Thyroid gland (tissue), 4 donors: ENCODE measurements around the gene COPS2. TPM values are rescaled to one million over a fixed set of nuclear protein-coding genes. Genes with fewer than 3 reads are reported as not detected.

Experiments used
- DNase-seq, 2 donors: peaks; one replicate each; pipeline ENCODE4 v3.0.0-alpha.2; 2019
- H3K27ac ChIP-seq, 3 donors: fragments of 200-600 bp; sonication (generic); 1 replicate in 2 of 3; 2 replicates in 1 of 3; pipeline ENCODE4 v1.5.1; 2016 to 2019; ENCODE audit warnings: mild to moderate bottlenecking in 1 of 3, moderate library complexity in 1 of 3
- H3K27me3 ChIP-seq: fragments of 200-600 bp; sonication (generic); one replicate; pipeline ENCODE4 v1.5.1; 2019
- H3K36me3 ChIP-seq, 2 donors: fragments of 200-600 bp; sonication (generic); one replicate each; pipeline ENCODE4 v1.5.1; 2016 to 2019
- H3K4me1 ChIP-seq, 2 donors: fragments of 200-600 bp; sonication (generic); one replicate each; pipeline ENCODE4 v1.5.1; 2017 to 2019
- H3K4me3 ChIP-seq, 3 donors: fragments of 200-600 bp; sonication (generic); replicated peaks in 1 of 3; 1 replicate in 2 of 3; 2 replicates in 1 of 3; pipeline ENCODE4 v1.5.1; 2016; ENCODE audit warnings: mild to moderate bottlenecking in 1 of 3
- H3K9me3 ChIP-seq: fragments of 200-600 bp; sonication (generic); one replicate; pipeline ENCODE4 v1.5.1; 2017
- CTCF ChIP-seq, 6 experiments: fragments of 200-600 bp in 3 of 6; fragments of 450-650 bp in 3 of 6; sonication (generic) in 3 of 6; IDR thresholded peaks; one replicate each; pipeline ENCODE4 v1.5.1; 2016 to 2019; ENCODE audit warnings: antibody characterized with exemption in 6 of 6, mild to moderate bottlenecking in 2 of 6, inconsistent platforms in 1 of 6, moderate library complexity in 1 of 6
- POLR2A ChIP-seq, 2 donors: fragments of 450-650 bp; IDR thresholded peaks; one replicate each; pipeline ENCODE4 v1.6.1; 2017; ENCODE audit warnings: antibody characterized with exemption in 2 of 2, mild to moderate bottlenecking in 2 of 2, moderate library complexity in 1 of 2
- WGBS, 2 donors: methylation state at CpG; one replicate each; pipeline ENCODE4 v1.1.5; 2017; 5-methylcytosine and 5-hydroxymethylcytosine counted together
- intact Hi-C: fragments of 100-400 bp; cut with DNase I; formaldehyde crosslinking; loops from one replicate; pipeline ENCODE4 v1.15.1; 2023
- total RNA-seq, 4 donors: library from RNA; depleted of rRNA; stranded (reverse); fragments of >200 nt; gene quantifications; one replicate each; pipeline ENCODE4 v1.2.3, GENCODE V29; 2016

The COPS2 gene
- total RNA-seq, 4 donors from 2014 or later, result 52.4 to 80.0 (median 61.3) TPM

- Histone ChIP-seq H3K4me3 (no peak overlapping the region), H3K27ac (no peak overlapping the region), H3K36me3 (peaks cover 4 to 7% of the 10 kb centered on the region in 2 donors), H3K27me3 (no peaks in the 10 kb centered on the region), H3K9me3 (no peaks in the 10 kb centered on the region), H3K4me1 (no peaks in the 10 kb centered on the region)
- intact Hi-C loops, result no loop called here
- no peak for TF ChIP-seq POLR2A (IDR thresholded peaks at IDR 0.05)
- TF ChIP-seq CTCF (IDR thresholded peaks at IDR 0.05), result no peak
- WGBS, 2 donors, result 75 to 81% methylated on average over 2 of the region's 2 CpGs
- no peak for DNase-seq
Measured at GRCh38 chr15:49110158-49110944, 45.0 kb downstream of the COPS2 start.

GRCh38 chr15:49103002-49103401 is 52.4 kb downstream of the COPS2 start:
- Histone ChIP-seq H3K27me3 (no peaks in the 10 kb centered on the region), H3K9me3 (no peaks in the 10 kb centered on the region), H3K27ac (no peak overlapping the region), H3K36me3 (no peaks in the 10 kb centered on the region), H3K4me1 (no peaks in the 10 kb centered on the region), H3K4me3 (no peak overlapping the region)
- intact Hi-C loops, result no loop called here
- TF ChIP-seq CTCF (IDR thresholded peaks at IDR 0.05), result no peak
- no peak for TF ChIP-seq POLR2A (IDR thresholded peaks at IDR 0.05)
- no peak for DNase-seq
- 98% methylated on average over 2 of the region's 2 CpGs for WGBS, 2 donors

GRCh38 chr15:49101536-49101935 is 53.9 kb downstream of the COPS2 start:
- H3K36me3 ChIP-seq, result no peaks in the 10 kb centered on the region
- no peak overlapping the region for H3K4me3 ChIP-seq
- no peaks in the 10 kb centered on the region for H3K4me1 ChIP-seq
- H3K27ac ChIP-seq, result no peak overlapping the region
- H3K9me3 ChIP-seq, result no peaks in the 10 kb centered on the region
- intact Hi-C loops, result no loop called here
- TF ChIP-seq CTCF (IDR thresholded peaks at IDR 0.05), result no peak
- TF ChIP-seq POLR2A (IDR thresholded peaks at IDR 0.05), result no peak
- 85 to 88% methylated on average over 2 of the region's 2 CpGs for WGBS, 2 donors
- no peaks in the 10 kb centered on the region for H3K27me3 ChIP-seq
- no peak for DNase-seq

GRCh38 chr15:49096090-49096750 is 59.2 kb downstream of the COPS2 start:
- no peak overlapping the region for H3K27ac ChIP-seq
- intact Hi-C loops, result no loop called here

More at GRCh38 chr15:49096090-49096750, 59.2 kb downstream of the COPS2 start:
- Histone ChIP-seq H3K4me3 (no peak overlapping the region), H3K4me1 (peaks cover 6 to 10% of the 10 kb centered on the region in 2 donors), H3K27me3 (no peaks in the 10 kb centered on the region), H3K9me3 (no peaks in the 10 kb centered on the region), H3K36me3 (no peaks in the 10 kb centered on the region)
- no peak for TF ChIP-seq POLR2A (IDR thresholded peaks at IDR 0.05)
- no peak for TF ChIP-seq CTCF (IDR thresholded peaks at IDR 0.05)
- no peak for DNase-seq
